HG03139 (cell line): ENCODE results near the gene ATP8B2.
"Not testable (repeated sequence)": the region's sequence is repeated elsewhere in the genome, so short reads cannot be mapped to it uniquely, and the experiment has no call there.

Experiments used
- ATAC-seq: cut with Tn5 transposase; IDR thresholded peaks from one replicate; pipeline ENCODE4 v1.9.1; 2021; ENCODE audit not compliant: unreplicated experiment

Gene ATP8B2

GRCh38 chr1:154324669-154325582 is at the start of gene ATP8B2:
ATP8B2 (plus strand) TSS chr1:154325525; CDS start chr1:154328142, 2,617 bp downstream.
- peak; percentile 36 for ATAC-seq

GRCh38 chr1:154276797-154277196 is 48.5 kb upstream of the ATP8B2 start:
- no peak for ATAC-seq

- not testable (repeated sequence) for ATAC-seq
These were observed 37.7 kb upstream of the ATP8B2 start for GRCh38 chr1:154287591-154287990.

- no peak for ATAC-seq
These were observed 36.7 kb upstream of the ATP8B2 start for GRCh38 chr1:154288661-154289060.

GRCh38 chr1:154290921-154291320 is 34.4 kb upstream of the ATP8B2 start:
- ATAC-seq, result no peak

- no peak for ATAC-seq
These were observed 29.7 kb upstream of the ATP8B2 start for GRCh38 chr1:154295408-154296235.

GRCh38 chr1:154301582-154301981 is 23.7 kb upstream of the ATP8B2 start:
- ATAC-seq, result no peak

- no peak for ATAC-seq
These were observed 20.5 kb upstream of the ATP8B2 start for GRCh38 chr1:154304664-154305337.

- ATAC-seq, result no peak
These were observed 19.2 kb upstream of the ATP8B2 start for GRCh38 chr1:154306151-154306550.

- not testable (repeated sequence) for ATAC-seq
These were observed 17.6 kb upstream of the ATP8B2 start for GRCh38 chr1:154307670-154308270.

GRCh38 chr1:154309136-154309535 is 16.2 kb upstream of the ATP8B2 start:
- ATAC-seq, result not testable (repeated sequence)

- not testable (repeated sequence) for ATAC-seq
These were observed 12.9 kb upstream of the ATP8B2 start for GRCh38 chr1:154312229-154313065.

GRCh38 chr1:154313066-154313356 is 12.3 kb upstream of the ATP8B2 start:
- ATAC-seq, result no peak

- not testable (repeated sequence) for ATAC-seq
These were observed 11.1 kb upstream of the ATP8B2 start for GRCh38 chr1:154314226-154314625.

- ATAC-seq, result no peak
These were observed 8.6 kb upstream of the ATP8B2 start for GRCh38 chr1:154316704-154317103.

GRCh38 chr1:154318386-154318785 is 6.9 kb upstream of the ATP8B2 start:
- ATAC-seq, result no peak

- ATAC-seq, result no peak
These were observed 4.3 kb upstream of the ATP8B2 start, which contains the start of gene AQP10 for GRCh38 chr1:154320882-154321608. AQP10 (plus strand) TSS chr1:154321093; CDS start chr1:154321156, 63 bp downstream.

- not testable (repeated sequence) for ATAC-seq
These were observed 3.8 kb upstream of the ATP8B2 start for GRCh38 chr1:154321609-154321934.

- no peak for ATAC-seq
These were observed 1.8 kb upstream of the ATP8B2 start for GRCh38 chr1:154323493-154323892.
